Measurements from ENCODE around the gene NSMCE4A. TPM values are rescaled to one million over a fixed set of nuclear protein-coding genes. Genes with fewer than 3 reads are reported as not detected.

The NSMCE4A gene
- total RNA-seq, 4 donors from 2014 or later = 65.2 to 135 (median 85.1) TPM

DNA sequence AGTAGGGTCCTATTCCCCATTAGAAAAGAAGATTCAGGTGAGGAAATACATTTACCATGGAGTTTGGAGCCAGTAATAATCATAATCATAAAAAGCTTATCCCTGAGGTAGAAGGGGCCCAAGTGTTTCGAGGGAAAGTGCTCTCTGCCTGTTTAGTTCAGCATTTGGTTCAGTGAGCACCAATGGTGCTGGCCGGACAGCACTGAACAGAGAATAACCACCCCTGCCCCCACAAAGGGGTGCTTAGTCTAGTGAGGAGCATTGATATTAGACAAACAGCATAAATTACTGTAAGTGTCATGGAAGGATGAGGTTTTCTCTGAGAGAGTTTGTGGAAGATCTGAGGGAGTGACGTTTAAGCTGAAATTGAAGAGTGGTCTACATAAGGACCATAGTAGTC is 25.6 kb downstream of the NSMCE4A start:
- H3K4me1 ChIP-seq = peaks cover 0 to 15% (median 0%) of the 10 kb centered on the region in 3 donors
- no peak for TF ChIP-seq EP300 (IDR thresholded peaks at IDR 0.05)
- TF ChIP-seq POLR2AphosphoS5 (IDR thresholded peaks at IDR 0.05) = no peak
- TF ChIP-seq, protein P1, sequence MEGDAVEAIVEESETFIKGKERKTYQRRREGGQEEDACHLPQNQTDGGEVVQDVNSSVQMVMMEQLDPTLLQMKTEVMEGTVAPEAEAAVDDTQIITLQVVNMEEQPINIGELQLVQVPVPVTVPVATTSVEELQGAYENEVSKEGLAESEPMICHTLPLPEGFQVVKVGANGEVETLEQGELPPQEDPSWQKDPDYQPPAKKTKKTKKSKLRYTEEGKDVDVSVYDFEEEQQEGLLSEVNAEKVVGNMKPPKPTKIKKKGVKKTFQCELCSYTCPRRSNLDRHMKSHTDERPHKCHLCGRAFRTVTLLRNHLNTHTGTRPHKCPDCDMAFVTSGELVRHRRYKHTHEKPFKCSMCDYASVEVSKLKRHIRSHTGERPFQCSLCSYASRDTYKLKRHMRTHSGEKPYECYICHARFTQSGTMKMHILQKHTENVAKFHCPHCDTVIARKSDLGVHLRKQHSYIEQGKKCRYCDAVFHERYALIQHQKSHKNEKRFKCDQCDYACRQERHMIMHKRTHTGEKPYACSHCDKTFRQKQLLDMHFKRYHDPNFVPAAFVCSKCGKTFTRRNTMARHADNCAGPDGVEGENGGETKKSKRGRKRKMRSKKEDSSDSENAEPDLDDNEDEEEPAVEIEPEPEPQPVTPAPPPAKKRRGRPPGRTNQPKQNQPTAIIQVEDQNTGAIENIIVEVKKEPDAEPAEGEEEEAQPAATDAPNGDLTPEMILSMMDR (IDR thresholded peaks at IDR 0.05) = no peak
- no peak for TF ChIP-seq POLR2A (IDR thresholded peaks at IDR 0.05)
- no peak overlapping the region for H3K4me3 ChIP-seq
- H3K27me3 ChIP-seq = no peaks in the 10 kb centered on the region
- H3K27ac ChIP-seq = no peak overlapping the region
- 45 to 82% methylated on average over 2 to 3 of the region's 3 CpGs for WGBS, 2 donors (ENCODE audit: low coverage in 1 of 2)
- no peak for ATAC-seq
- peaks cover 0 to 17% of the 10 kb centered on the region in 2 donors for H3K36me3 ChIP-seq
- H3K9me3 ChIP-seq = no peaks in the 10 kb centered on the region

DNA sequence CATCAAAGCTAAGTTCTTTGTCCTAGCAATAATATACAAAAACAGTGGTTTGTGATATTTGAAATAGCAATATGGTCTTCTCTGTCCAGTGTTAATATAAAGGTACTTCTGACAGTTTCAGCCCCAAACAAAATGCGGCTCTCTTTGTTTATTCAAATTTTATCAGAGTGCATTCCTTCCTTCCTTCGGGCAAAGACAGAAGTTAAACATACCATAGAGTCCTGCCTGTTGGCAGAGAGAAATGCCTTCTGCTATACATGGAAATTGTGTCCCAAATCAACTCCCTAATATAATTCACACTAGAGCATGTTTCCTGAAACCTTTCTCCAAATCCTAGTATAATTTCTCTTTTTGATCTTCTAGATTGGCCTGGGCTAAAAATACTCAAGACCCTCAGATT is 26.0 kb downstream of the NSMCE4A start:
- H3K27ac ChIP-seq = no peak overlapping the region
- peaks cover 0 to 13% of the 10 kb centered on the region in 2 donors for H3K36me3 ChIP-seq
- H3K27me3 ChIP-seq = no peaks in the 10 kb centered on the region
- peaks cover 0 to 16% (median 0%) of the 10 kb centered on the region in 3 donors for H3K4me1 ChIP-seq
- TF ChIP-seq, protein P1 (IDR thresholded peaks at IDR 0.05) = no peak
- no peak for TF ChIP-seq POLR2A (IDR thresholded peaks at IDR 0.05)
- no peak for TF ChIP-seq EP300 (IDR thresholded peaks at IDR 0.05)
- no peak for TF ChIP-seq POLR2AphosphoS5 (IDR thresholded peaks at IDR 0.05)
- H3K4me3 ChIP-seq = no peak overlapping the region
- no peaks in the 10 kb centered on the region for H3K9me3 ChIP-seq
- no peak for ATAC-seq
- 21 to 63% methylated on average over 2 of the region's 2 CpGs for WGBS, 2 donors (ENCODE audit: low coverage in 1 of 2)

DNA sequence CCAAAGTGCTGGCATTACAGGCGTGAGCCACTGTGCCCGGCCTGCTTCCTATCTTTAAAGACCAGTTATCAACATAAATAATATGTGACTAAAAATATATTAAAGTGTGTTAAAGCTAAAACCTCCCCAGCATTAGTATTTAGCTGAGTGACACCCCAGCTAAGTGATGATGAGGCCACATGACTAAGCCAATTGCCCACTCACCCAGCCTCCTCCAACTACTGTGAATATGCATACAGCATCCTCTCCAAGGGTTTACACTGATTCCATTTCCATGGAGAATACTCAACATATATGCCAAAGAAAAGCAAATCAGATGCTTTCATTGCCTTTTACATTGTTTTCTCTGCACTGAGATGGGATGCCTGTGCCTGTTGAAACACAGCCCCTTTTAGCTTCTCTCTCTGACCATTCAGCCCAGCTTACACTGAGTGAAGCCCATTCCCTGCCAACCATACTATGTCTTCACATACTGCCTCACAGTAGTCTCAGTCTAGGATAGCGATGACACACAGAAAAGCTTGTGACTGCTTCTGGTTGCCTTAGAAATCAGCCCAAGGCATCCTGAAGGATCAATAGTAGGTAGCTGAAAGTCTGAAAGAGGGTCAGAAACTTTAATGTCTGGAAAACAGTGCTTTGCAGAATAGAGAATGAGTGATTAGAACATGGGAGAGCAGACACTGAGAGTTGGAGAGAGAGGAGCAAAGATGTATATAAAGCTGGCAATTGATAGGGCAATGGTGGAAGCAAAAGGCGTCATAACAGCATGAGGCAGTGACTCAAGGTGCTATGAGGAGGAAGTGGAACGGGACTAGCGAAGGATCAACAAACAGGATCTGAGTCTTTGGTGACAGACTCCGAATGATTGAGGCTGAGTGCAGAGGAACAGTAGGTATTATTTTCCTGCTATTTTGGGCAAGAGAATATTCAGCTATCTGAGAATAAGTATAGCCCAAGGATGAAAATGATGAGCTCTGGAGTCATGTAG is 27.4 kb downstream of the NSMCE4A start:
- WGBS, 2 donors (ENCODE audit: low coverage in 1 of 2) = 67 to 84% methylated on average over 4 to 5 of the region's 7 CpGs
- no peak for ATAC-seq
- Histone ChIP-seq H3K27ac (no peak overlapping the region), H3K9me3 (no peaks in the 10 kb centered on the region), H3K27me3 (no peaks in the 10 kb centered on the region), H3K4me1 (peaks cover 0 to 28% (median 0%) of the 10 kb centered on the region in 3 donors), H3K36me3 (no peaks in the 10 kb centered on the region), H3K4me3 (no peak overlapping the region)
- TF ChIP-seq POLR2A (IDR thresholded peaks at IDR 0.05) (no peak), EP300 (IDR thresholded peaks at IDR 0.05) (no peak), POLR2AphosphoS5 (IDR thresholded peaks at IDR 0.05) (no peak)
- TF ChIP-seq, protein P1 (IDR thresholded peaks at IDR 0.05) = no peak

DNA sequence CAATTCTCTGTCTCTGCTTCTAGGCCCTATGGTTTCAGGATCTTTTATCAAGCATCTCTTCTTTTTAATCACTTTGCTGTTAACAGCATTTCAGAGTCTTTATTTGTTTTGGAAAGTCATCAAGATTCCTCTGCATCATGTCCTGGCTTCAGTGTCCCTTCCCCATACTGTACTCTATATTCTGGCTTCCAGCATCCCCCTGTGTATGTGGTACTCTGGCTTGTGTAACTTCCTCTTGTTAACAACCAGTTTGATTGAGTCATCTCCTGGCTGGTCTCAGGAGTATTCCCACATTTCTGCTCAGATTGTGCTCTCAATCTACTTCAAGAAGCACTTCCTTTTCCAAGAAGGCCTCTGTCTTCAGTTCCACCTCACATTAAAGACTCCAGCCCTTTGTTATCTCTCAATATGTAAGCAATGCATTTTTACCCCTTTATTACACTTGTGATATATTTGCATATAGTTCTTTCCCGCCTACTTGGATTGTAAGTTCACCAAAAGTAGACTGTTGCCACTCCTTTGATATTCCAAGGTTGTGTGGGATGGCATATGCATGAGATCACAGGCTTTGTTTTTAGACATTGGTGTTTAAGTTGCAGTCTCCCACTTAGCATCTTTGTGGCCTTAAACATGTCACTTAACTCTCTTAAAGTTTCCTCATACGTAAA is 32.1 kb downstream of the NSMCE4A start:
- ATAC-seq = peak; percentile 76

DNA sequence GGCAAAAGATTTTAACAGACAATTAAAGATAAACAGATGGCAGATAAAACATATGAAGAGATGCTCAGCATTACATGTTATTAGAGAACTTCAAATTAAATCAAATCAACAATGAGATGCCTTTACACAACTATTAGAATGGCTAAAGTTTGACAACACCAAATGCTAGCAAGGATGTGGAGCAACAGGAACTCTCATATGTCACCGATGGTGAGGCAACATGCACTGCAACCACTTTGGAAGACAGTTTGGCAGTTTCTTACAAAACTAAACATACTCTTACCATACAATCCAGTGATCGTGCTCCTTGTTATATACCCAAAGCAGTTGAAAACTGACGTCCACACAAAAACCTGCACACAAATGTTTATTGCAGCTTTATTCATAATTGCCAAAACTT is 33.5 kb downstream of the NSMCE4A start:
- 83 to 84% methylated on average over 3 of the region's 3 CpGs for WGBS, 2 donors (ENCODE audit: low coverage in 1 of 2)
- Histone ChIP-seq H3K27me3 (no peaks in the 10 kb centered on the region), H3K27ac (no peak overlapping the region), H3K9me3 (no peaks in the 10 kb centered on the region), H3K36me3 (no peaks in the 10 kb centered on the region), H3K4me1 (peaks cover 0 to 13% (median 0%) of the 10 kb centered on the region in 3 donors), H3K4me3 (no peak overlapping the region)
- no peak for ATAC-seq
- TF ChIP-seq POLR2A (IDR thresholded peaks at IDR 0.05) = no peak
- TF ChIP-seq EP300 (IDR thresholded peaks at IDR 0.05) = no peak
- TF ChIP-seq, protein P1 (IDR thresholded peaks at IDR 0.05) = no peak
- no peak for TF ChIP-seq POLR2AphosphoS5 (IDR thresholded peaks at IDR 0.05)

More for the DNA sequence above, 32.1 kb downstream of the NSMCE4A start:
- Histone ChIP-seq H3K9me3 (no peaks in the 10 kb centered on the region), H3K27me3 (no peaks in the 10 kb centered on the region), H3K4me3 (no peak overlapping the region), H3K36me3 (no peaks in the 10 kb centered on the region), H3K27ac (peak overlapping the region in 2 of 4 donors; percentile 3 to 54), H3K4me1 (peaks cover 0 to 13% (median 0%) of the 10 kb centered on the region in 3 donors)
- no peak for TF ChIP-seq POLR2A (IDR thresholded peaks at IDR 0.05)
- WGBS, 2 donors (ENCODE audit: low coverage in 1 of 2) = 40 to 92% methylated on average over 2 of the region's 2 CpGs
